Hepatocyte (in vitro differentiated cells): ENCODE measurements around the gene TBL1Y.

Source experiments
- EZH2phosphoT487 ChIP-seq: fragments of 200-600 bp; sonication (generic); IDR thresholded peaks from one replicate; pipeline ENCODE4 v1.6.1; 2018; ENCODE audit warnings: antibody characterized with exemption, mild to moderate bottlenecking, low read depth, moderate library complexity; ENCODE audit not compliant: unreplicated experiment, severe bottlenecking
- TF ChIP-seq, protein P1 (sequence below): fragments of 200-600 bp; sonication (generic); IDR thresholded peaks from 2 replicates; pipeline ENCODE4 v1.5.1; 2016; ENCODE audit warnings: antibody characterized with exemption, mild to moderate bottlenecking; ENCODE audit not compliant: poor library complexity

GRCh38 chrY:7016521-7016920 is 106.0 kb downstream of the TBL1Y start:
- TF ChIP-seq, protein P1, sequence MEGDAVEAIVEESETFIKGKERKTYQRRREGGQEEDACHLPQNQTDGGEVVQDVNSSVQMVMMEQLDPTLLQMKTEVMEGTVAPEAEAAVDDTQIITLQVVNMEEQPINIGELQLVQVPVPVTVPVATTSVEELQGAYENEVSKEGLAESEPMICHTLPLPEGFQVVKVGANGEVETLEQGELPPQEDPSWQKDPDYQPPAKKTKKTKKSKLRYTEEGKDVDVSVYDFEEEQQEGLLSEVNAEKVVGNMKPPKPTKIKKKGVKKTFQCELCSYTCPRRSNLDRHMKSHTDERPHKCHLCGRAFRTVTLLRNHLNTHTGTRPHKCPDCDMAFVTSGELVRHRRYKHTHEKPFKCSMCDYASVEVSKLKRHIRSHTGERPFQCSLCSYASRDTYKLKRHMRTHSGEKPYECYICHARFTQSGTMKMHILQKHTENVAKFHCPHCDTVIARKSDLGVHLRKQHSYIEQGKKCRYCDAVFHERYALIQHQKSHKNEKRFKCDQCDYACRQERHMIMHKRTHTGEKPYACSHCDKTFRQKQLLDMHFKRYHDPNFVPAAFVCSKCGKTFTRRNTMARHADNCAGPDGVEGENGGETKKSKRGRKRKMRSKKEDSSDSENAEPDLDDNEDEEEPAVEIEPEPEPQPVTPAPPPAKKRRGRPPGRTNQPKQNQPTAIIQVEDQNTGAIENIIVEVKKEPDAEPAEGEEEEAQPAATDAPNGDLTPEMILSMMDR = no peak
- no peak for TF ChIP-seq EZH2phosphoT487
